ENCODE measurements around the gene XAGE5. TPM values are rescaled to one million over a fixed set of nuclear protein-coding genes. Genes with fewer than 3 reads are reported as not detected.
A peak's percentile ranks its signal among the peaks of the same experiment; 100 is the strongest.
"Not testable (repeated sequence)": the region's sequence is repeated elsewhere in the genome, so short reads cannot be mapped to it uniquely, and the experiment has no call there.

The XAGE5 gene
- total RNA-seq, 1 experiment from 2014 or later = not detected

GRCh38 chrX:52852110-52852860 lies 41.2 kb downstream of the XAGE5 start:
- Mint-ChIP-seq H3K27me3 (ENCODE audit: unreplicated experiment) (peaks cover 15% of the 10 kb centered on the region), H3K36me3 (ENCODE audit: insufficient read depth, unreplicated experiment) (peaks cover 4% of the 10 kb centered on the region), H3K9me3 (ENCODE audit: low read depth, unreplicated experiment) (no peaks in the 10 kb centered on the region), H3K4me1 (ENCODE audit: low read depth, unreplicated experiment) (peaks cover 31% of the 10 kb centered on the region), H3K27ac (ENCODE audit: unreplicated experiment) (peak overlapping the region; percentile 27), H3K4me3 (ENCODE audit: low read depth, unreplicated experiment) (no peak overlapping the region)
- no TSS peak for BruUV-seq (replicated peaks)
- no peak for DNase-seq
- TF ChIP-seq CTCF (IDR thresholded peaks at IDR 0.05; ENCODE audit: unreplicated experiment) = no peak
- CTCF ChIA-PET = no interaction called here
- intact Hi-C loops (cut with micrococcal nuclease; ENCODE audit: unreplicated experiment) = no loop called here

- H3K9me3 Mint-ChIP-seq (ENCODE audit: low read depth, unreplicated experiment); CTCF ChIA-PET: not testable (repeated sequence)
- peak; percentile 24 for DNase-seq
These were observed 46.0 kb downstream of the XAGE5 start for GRCh38 chrX:52856991-52857525.

DNA sequence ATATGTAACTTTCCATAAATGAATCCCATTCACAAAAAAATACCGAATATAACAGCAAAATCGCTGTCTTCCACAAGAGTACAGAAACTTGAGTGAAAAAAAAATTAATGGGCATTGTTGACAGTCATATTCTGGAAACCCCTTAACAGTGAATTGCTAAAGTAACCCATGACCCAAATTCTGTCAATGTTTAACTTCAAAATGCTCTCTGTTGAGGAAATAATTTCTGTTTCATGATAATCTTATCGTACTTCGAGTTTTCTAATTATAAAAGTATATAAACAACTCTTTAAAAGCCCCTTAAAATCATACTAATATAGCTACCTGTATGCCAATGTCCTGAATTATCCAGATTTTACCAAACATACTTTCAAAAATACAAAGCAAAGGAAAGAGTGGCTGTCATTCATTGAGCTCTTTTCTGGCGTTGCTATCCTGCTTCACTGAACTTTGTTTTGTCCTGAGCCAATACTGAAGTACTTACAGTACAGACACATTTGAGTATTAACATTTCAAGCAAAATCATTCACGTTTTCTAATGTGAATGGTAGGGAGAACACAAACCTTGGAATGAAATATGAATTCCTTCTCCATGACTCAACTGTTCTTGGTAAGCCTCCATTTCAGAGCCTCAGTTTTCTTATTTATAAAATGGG lies 54.4 kb downstream of the XAGE5 start:
- Mint-ChIP-seq H3K27ac (ENCODE audit: unreplicated experiment) (peak overlapping the region; percentile 68), H3K4me3 (ENCODE audit: low read depth, unreplicated experiment) (no peak overlapping the region), H3K9me3 (ENCODE audit: low read depth, unreplicated experiment) (no peaks in the 10 kb centered on the region), H3K36me3 (ENCODE audit: insufficient read depth, unreplicated experiment) (no peaks in the 10 kb centered on the region), H3K4me1 (ENCODE audit: low read depth, unreplicated experiment) (peaks cover 11% of the 10 kb centered on the region), H3K27me3 (ENCODE audit: unreplicated experiment) (no peaks in the 10 kb centered on the region)
- intact Hi-C loops (cut with micrococcal nuclease; ENCODE audit: unreplicated experiment) = no loop called here
- no TSS peak for BruUV-seq (replicated peaks)
- no peak for TF ChIP-seq CTCF (IDR thresholded peaks at IDR 0.05; ENCODE audit: unreplicated experiment)
- CTCF ChIA-PET = no interaction called here
- DNase-seq = no peak

More at GRCh38 chrX:52856991-52857525, 46.0 kb downstream of the XAGE5 start:
- H3K27me3 Mint-ChIP-seq (ENCODE audit: unreplicated experiment); intact Hi-C loops (cut with micrococcal nuclease; ENCODE audit: unreplicated experiment); H3K36me3 Mint-ChIP-seq (ENCODE audit: insufficient read depth, unreplicated experiment); BruUV-seq (replicated peaks); H3K4me3 Mint-ChIP-seq (ENCODE audit: low read depth, unreplicated experiment): not testable (repeated sequence)
- H3K27ac Mint-ChIP-seq (ENCODE audit: unreplicated experiment) = peak overlapping the region; percentile 30
- H3K4me1 Mint-ChIP-seq (ENCODE audit: low read depth, unreplicated experiment) = peaks cover 35% of the 10 kb centered on the region

Other genes with a start within 250 kb of the XAGE5 start
- gene SSX7, start 156.4 kb upstream of the XAGE5 start, total RNA-seq (2022) = not detected in 2 replicates
- gene SSX2, start 104.1 kb upstream of the XAGE5 start, total RNA-seq (2022) = not detected in 2 replicates
- gene SSX2B, start 60.0 kb upstream of the XAGE5 start, total RNA-seq (2022) = not detected in 2 replicates
- not detected in 2 replicates for gene SPANXN5, start 13.9 kb upstream of the XAGE5 start, total RNA-seq (2022)
- gene XAGE3, start 56.8 kb downstream of the XAGE5 start, total RNA-seq (2022) = not detected in 2 replicates
- gene FAM156B, start 86.0 kb downstream of the XAGE5 start, total RNA-seq (2022) = 8.4 and 9.3 TPM in 2 replicates
- gene FAM156A, start 147.2 kb downstream of the XAGE5 start, total RNA-seq (2022) = 18.0 and 19.7 TPM in 2 replicates
- 0.68 and 0.78 TPM in 2 replicates for gene GPR173, start 237.5 kb downstream of the XAGE5 start, total RNA-seq (2022)